Activated T-cell treated with anti-CD3 and anti-CD28 coated beads for 24 hours (primary cell): ENCODE measurements around the gene MAPK10.
"Not testable (repeated sequence)": the region's sequence is repeated elsewhere in the genome, so short reads cannot be mapped to it uniquely, and the experiment has no call there.

ENCODE experiments used
- DNase-seq: peaks from one replicate; pipeline ENCODE4 v3.0.0-alpha.2; 2020; ENCODE audit warnings: low read depth

MAPK10 gene

GRCh38 chr4:86184216-86184900 lies 175.5 kb downstream of the MAPK10 start:
- DNase-seq: no peak

- DNase-seq: no peak
Measured at GRCh38 chr4:86181585-86181984, 178.3 kb downstream of the MAPK10 start.

DNA sequence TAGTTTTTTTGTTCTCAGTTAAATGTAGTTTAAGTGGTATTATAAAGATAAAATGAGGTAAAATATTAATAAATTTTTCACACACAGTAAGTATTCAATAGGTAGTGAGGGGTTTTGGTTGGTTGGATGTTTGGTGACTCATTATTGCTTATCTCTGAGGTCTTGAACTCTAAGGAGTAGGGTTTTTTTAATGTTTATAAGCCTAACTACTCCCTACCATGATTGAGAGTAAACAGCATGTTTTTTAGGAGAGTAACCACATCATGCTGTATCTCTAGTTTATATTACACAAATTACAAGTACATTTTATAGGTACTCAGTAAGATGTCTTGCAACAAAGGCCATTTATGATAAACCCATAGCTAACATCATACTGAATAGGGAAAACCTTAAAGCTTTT lies 181.6 kb downstream of the MAPK10 start:
- DNase-seq: no peak

DNA sequence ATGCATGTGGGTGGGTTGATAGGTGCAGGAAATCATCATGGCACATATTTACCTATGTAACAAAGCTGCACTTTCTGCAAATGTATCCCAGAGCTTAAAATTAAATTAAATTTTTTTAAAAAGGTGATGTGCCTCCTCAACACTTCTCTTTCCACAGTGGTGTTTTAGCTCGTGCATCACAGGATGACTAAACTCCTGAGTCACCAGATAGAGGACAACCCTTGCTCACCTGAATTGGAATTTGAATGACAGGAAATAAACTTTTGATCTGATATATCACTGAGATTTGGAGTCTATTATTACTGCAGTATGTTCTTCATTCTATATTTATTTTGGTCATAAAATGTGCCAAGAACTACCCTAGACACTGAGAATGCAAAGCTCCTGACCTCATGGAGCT lies 185.3 kb downstream of the MAPK10 start:
- DNase-seq: no peak

DNA sequence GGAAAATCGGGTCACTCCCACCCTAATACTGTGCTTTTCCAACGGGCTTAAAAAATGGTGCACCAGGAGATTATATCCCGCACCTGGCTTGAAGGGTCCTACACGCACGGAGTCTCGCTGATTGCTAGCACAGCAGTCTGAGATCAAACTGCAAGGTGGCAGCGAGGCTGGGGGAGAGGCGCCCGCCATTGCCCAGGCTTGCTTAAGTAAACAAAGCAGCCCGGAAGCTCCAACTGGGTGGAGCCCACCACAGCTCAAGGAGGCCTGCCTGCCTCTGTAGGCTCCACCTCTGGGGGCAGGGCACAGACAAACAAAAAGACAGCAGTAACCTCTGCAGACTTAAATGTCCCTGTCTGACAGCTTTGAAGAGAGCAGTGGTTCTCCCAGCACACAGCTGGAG lies 191.5 kb downstream of the MAPK10 start:
- not testable (repeated sequence) for DNase-seq

DNA sequence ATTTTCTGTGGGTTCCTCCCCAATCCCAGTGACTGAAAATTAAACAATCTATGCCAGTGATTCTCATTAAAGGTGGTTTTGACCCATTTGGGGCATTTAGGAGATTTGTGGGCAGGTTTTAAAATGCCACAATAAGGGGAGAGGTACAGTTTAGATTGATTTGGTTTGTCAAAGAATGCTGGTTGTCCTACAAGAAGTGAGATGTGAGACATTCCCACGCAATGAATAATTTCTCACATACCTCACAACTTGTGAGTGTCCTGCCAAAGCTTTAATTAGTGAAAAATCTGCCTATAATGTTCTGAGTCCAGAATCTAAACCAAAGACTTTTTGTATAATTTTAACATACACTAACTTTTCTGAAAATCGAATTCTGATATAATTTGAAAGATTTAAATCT lies 199.4 kb downstream of the MAPK10 start:
- DNase-seq: no peak

DNA sequence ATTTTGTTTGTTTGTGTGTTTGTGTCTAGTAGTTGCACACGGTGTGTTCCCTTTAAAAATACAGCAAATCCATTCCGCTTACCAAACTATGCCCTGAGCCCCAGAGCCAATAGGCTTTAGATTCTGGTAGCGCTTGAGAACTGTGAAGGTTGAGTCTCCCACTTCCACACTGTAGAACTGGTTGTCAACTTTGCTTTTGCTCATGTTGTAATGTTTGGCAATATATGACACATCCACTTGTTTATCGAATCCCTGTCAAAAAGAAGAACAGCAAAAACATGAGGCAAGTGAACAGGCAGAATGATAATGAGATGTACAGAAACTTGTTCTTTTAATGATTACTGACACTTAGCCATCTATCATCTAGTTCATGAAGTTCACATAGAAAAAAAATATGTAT lies 200.6 kb downstream of the MAPK10 start:
- no peak for DNase-seq

GRCh38 chr4:86156531-86156930 lies 203.3 kb downstream of the MAPK10 start:
- DNase-seq: no peak

DNA sequence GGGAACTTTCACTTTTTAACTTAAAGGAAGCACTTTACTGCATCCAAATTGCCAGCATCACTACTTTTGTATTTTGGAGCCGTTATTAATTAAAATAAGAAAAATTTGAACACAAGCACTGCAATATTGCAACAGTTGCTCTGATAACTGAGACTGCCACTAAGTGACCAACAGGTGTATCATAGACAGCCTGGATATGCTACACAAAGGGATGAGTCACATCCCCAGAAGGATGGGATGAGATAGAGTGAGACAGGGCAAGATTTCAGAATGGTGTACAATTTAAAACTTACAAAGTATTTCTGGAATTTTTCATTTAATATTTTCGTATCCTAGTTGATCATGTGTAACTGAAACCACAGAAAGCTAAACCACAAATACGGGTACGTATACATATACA lies 204.1 kb downstream of the MAPK10 start:
- no peak for DNase-seq

DNA sequence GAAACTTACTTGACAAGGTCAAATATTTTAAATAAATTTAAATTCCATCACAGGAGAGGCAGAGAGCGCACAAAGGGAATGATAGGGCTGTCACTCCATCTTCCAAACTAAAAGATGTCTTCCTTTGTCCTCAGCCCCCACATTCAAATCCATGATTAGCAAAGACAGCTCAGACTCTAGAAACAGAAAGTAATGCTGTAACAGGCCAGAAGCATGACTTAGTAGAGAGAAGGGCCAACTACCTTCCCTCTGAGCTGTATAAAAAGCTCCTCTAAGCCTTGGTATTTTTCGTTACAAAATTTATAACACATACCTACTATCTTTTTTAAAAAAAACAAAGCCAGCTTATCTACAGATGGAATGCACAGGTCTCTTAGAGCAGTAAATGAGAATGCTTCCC lies 207.4 kb downstream of the MAPK10 start:
- no peak for DNase-seq

GRCh38 chr4:86151196-86151595 lies 208.7 kb downstream of the MAPK10 start:
- no peak for DNase-seq

GRCh38 chr4:86141161-86141560 lies 218.7 kb downstream of the MAPK10 start:
- no peak for DNase-seq

- DNase-seq: no peak
Measured at GRCh38 chr4:86132468-86132867, 227.4 kb downstream of the MAPK10 start.

DNA sequence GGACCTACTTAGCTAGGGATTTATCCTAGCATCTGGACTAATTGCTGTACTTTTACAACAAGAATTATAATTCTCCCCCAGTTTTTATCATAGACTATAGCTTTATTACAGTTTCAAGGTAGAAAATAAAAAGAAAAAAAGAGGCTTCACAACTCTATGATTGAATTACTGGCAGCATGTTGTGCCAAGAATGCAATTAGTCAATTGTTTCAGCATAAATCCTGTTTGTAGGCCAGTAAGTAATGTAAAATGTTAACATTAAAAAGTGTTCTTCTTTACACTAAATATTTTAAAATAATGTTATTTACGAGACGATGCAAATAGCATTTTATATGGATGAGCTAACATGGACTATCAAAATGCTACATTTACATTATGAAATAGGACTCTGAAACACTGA lies 228.4 kb downstream of the MAPK10 start:
- no peak for DNase-seq

DNA sequence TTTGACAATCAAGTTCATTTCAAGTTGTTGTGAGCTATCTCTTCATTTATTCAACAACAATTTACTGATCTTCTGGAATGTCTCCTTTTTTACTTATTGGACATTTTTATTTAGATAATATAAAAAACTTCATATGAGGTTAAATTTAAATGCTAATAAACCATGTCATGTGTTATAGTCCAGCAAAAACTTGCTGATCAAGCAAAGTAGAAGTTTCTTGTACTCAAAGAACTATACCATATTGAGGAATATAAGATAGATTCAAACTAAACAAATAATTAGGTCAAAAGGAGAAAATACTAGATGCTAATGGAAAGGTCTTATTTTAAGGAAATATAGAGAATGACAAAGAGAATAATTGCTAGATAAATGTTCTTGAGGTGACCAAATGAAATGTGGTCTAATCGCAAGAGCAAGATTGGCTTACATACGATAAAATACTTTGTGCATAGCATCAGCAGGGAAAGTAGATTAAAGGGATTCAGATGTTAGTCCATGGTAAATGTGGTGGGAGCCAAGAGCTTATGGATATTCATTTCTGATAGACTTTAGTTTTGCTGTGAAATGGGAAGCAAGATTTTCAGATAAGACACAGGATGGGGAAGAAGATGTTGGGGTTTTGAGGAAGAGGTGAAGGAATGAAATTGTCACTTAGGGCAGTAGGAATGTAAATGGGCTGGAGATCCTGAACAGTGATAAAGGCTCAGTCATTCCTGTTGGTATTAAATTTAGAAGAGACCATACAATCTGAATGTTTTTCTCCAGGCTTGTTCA lies 229.5 kb downstream of the MAPK10 start:
- DNase-seq: no peak

- DNase-seq: no peak
Measured at GRCh38 chr4:86129546-86129945, 230.3 kb downstream of the MAPK10 start.

GRCh38 chr4:86122404-86122803 lies 237.4 kb downstream of the MAPK10 start:
- DNase-seq: no peak

GRCh38 chr4:86118711-86119110 lies 241.1 kb downstream of the MAPK10 start:
- DNase-seq: no peak

GRCh38 chr4:86117705-86118302 lies 242.0 kb downstream of the MAPK10 start:
- no peak for DNase-seq

GRCh38 chr4:86114563-86114962 lies 245.3 kb downstream of the MAPK10 start:
- no peak for DNase-seq

DNA sequence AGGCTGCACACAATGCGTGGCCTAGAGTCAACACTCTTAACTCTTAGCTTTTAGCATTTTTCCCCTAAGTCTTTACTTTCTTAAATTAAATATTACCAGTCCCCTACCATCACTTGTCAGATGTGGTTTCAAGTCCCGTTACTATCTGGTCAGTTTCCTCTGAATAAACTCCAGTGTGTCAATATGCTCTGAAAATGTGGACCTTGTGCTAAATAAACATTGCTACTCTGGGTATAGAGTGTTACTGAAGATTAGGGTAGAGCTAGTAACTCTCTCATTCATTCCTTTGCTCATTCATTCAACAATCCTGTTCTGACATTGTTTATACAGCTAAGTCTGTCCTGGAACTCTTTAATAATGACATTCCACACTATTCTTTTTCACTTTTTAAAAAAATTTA lies 251.0 kb downstream of the MAPK10 start:
- DNase-seq: no peak

DNA sequence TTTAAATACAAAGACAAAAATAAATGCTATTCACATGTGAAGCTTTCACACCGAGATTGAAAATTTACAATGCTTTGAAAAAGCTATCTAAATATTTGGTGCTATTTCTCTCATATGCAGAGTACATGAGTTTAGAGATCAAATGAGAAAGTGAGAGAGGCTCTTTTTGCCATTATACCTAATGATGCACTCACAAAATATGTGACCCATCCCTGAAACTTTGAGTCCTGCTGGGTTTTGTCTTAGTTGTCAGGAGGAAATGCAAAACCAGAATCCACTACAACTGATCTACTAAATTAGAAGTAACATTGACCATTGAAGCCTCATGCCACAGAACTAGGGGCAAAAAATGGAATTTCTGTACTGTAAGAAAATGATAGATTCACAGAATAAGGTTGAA lies 251.7 kb downstream of the MAPK10 start:
- DNase-seq: no peak

DNA sequence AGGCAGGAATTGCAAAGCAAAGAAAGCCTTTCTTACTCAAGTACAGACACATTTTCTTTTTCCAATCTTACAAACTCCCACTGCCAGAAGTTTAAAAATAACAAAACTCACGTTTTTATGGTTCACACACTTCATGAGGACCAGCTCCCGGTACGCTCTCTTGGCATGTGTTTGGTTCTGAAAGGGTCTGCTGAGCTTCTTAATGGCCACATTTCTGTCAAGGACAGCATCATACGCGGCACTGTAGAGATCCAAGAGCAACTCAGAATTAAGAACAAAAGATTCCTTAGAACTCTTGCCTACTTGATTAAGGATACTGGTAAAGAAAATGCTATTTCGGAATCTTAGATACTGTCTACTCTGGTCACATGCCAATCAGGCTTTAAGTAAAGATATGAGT lies 252.7 kb downstream of the MAPK10 start:
- no peak for DNase-seq
